ENCODE measurements around the gene MTARC2.
"Not testable (repeated sequence)": the region's sequence is repeated elsewhere in the genome, so short reads cannot be mapped to it uniquely, and the experiment has no call there.

MTARC2 gene

DNA sequence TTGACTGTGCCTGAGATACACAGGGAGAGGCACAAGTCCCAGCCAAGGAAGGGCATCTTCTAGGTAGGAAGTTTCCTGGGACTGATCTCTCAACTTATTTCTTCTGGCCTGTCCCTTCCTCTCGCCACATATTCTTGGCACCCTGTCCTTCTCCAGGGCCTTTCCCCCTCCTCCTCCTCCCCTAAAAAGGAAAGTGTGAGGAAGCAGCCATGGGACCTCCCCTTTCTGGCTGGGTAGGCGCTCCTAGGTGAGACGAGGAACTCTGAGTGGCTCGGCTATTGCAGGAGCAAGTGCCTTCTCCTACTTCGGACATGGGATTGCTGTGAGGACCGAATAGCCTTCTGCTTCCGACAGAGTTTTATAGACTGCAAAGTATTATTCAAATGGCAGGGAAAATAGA lies 15.5 kb upstream of the MTARC2 start:
- no peak for DNase-seq (ENCODE audit: low read depth)

DNA sequence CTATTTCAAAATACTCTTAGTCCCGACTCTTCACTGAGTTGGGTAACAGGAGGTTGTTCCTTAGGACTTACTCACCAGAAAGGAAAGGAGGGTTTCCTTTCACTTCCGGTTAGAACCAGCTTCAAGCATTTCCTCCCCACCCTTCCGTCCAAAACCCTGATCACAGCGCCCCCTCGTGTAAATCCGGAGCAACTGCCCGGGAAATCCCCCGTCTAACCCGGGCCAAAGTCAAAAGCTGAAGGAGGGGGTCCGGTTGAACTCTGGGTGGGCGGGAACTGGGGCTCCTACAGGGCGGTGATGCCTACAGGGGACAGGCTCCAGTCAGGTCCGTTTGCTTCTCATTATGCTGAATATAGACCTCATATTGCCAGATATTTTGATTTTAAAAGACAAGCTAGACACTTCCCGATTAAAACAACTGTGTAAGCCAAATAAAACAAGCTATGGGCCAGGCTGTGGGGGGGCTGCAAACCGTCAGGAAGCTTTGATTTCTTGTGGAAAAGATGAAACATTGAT lies 15.0 kb upstream of the MTARC2 start:
- peak; percentile 51 for DNase-seq (ENCODE audit: low read depth)

DNA sequence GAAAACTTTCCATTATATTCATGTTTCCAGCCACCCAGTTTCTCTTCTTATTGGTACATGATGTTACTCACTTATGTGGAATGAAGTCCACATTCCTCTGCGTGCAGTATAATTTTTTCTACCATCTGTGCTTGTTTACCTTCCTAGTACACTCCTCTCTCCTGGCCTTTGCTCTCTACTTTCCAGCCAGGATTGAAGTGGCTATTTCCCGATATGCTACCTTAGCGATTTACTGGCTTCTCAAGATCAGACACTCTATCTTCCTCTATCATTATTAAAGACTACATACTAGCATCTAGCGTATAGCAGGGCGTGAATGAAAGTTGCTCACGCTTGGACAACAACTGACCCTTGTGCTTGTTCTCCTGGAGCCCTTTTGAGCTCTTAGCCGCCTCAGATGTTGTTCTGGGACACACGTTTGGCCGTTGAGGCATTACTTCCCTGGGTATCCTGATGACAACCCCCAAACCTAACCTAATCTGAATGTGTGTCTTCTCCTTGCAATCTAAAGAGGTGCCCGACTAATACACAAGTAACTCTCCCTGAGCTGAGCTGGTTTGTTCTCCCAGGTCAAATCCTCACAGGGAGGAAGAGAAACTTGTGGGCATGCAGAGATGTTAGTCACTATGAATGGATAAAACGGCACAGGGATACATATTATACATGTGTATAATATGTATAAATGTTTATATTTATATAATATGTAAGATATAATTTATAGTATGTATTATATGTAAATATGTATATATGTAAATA lies 13.4 kb upstream of the MTARC2 start:
- no peak for DNase-seq (ENCODE audit: low read depth)

DNA sequence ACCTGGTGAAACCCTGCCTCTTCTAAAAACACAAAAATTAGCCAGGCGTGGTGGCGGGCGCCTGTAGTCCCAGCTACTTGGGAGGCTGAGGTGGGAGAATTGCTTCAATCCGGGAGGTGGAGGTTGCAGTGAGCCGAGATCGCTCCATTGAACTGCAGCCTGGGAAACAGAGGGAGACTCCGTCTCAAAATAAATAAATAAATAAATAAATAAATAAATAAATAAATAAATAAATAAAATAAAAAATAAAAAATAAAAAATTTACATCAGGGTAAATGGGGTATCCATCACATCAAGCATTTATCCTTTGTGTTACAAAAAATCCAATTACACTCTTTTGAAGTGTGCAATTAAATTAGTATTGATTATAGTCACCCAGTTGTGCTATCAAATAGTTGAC lies 11.8 kb upstream of the MTARC2 start:
- not testable (repeated sequence) for DNase-seq (ENCODE audit: low read depth)

DNA sequence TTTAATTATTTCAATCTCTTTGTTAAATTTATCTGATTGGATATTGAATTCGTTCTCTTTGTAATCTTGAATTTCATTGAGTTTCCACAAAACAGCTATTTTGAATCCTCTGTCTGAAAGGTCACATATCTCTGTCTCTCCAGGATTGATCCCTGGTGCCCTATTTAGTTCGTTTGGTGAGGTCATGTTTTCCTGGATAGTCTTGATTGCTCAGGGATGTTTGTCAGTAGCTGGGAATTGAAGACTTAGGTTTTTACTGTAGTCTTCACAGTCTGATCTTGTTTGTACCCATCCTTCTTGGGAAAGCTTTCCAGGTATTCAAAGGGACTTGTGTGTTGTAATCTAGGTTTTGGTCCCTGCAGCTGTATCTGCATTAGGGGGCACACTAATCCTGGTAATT lies 6.8 kb upstream of the MTARC2 start:
- DNase-seq (ENCODE audit: low read depth), result no peak

DNA sequence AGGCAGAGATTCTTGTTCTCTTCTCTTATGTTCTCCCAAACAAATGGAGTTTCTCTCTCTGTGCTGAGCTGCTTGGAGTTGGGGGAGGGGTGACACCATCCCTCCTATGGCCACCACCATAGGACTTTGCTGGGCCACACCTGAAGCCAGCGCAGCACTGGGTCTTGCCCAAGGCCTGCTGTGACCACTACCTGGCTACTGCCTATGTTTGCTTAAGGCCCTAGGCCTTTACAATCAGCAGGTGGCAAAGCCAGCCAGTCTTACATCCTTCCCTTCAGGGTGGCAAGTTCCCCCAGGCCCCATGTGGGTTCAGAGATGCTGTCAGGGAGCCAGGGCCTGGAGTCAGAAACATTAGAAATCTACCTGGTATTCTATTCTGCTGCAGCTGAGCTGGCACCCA lies 6.3 kb upstream of the MTARC2 start:
- no peak for DNase-seq (ENCODE audit: low read depth)

DNA sequence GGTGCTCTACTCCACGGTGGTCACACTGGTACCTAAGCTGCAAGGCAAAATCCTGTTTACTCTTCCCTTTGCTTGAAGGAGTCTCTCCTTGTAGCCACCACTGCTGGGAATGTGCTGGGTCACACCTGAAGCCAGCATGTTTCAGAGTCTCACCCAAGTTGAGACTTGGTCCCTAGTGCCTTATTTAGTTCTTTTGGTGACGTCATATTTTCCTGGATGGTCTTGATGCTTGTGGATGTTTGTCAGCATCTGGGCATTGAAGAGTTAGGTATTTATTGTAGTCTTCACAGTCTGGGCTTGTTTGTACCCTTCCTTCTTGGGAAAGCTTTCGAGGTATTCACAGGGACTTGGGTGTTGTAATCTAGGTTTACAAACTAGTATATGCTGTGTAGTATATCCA lies 5.6 kb upstream of the MTARC2 start:
- no peak for DNase-seq (ENCODE audit: low read depth)

DNA sequence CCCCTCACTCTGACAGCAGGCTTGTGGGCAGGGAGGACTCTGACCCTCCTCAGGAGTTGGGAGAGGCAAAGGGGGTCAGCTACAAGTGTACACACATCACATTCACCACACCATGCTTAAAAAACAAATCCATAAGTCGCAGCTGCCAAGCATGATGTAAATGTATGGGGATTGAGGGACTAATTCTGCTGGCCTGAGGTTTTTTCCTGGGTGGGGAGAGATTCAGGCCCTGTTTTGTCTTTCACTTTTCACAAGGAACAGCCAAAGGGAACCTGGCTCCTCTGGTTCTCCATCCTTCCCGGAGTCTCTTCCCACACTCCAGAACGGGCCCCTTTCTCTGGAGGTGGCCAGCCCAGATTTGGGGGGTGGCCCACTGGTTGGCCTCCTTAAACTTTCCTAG lies 1.3 kb upstream of the MTARC2 start:
- no peak for DNase-seq (ENCODE audit: low read depth)

DNA sequence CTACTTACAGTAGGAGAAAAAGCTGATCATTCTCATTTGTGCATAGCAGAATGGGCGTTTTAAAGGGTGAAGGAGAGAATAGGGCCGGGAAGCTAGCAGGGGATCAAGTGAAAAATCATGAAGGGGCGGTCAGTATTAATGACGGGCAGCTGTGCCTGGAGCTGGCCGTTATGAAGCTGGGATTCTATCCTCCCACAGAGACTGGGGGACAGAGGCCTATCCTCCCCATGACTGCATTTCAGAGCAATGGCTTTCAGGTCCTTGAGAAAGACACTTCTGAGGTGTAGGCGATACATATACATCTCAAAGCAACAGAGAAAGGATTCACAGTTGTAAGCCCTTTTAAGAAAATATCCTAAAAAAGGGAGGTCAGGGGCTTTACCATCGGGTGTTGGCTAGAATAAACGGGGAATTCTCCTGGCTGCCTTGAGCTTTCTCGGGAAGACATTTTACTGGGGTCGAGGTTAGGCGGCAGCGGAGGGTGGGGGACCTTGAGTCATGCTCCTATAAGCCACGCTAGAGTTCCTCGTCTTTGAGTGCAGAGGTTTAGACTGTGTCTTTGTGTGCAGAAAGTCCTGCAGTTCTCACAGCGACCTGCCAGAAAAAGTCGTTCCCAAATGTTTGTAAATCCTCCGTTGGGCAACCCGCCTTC lies 559 bp upstream of the MTARC2 start:
- no peak for DNase-seq (ENCODE audit: low read depth)

DNA sequence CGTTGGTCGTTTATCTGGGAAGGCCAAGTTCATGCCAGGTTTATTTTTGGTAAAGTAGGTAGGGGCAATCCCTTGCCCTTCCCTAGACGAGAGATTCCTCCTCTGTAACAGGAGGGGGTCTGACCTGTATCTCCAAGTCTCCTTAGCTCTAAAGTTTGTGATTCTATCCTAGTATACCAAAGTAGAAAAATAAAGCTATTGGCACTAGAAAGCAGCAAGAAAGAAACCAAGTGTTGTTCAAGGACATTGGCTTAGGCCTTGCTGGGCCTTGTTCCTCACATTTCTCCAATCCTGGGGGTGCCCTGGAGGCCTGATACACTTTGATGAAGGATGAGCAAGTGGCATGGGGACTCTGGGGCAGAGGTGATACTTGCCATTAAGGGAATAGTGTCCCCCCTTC lies 814 bp downstream of the MTARC2 start:
- no peak for DNase-seq (ENCODE audit: low read depth)

DNA sequence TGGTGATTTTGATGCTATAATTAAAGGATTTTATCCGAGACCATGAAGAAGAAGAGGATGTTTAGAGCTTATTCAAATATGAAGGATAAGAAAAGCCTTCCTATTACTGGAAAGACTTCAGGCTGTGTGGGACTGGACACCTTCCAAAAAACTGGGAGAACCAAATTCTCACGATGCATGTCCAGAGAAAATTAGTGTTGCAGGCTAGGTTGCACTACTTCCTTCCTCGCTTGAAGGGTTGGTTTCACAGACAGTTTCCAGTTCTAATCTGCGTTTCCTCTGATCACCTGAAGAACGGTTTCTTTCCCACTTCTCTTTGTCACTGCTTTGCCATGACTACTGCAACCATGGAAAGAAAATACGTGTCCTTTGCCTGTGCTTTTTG lies 2.0 kb downstream of the MTARC2 start:
- DNase-seq (ENCODE audit: low read depth), result no peak

DNA sequence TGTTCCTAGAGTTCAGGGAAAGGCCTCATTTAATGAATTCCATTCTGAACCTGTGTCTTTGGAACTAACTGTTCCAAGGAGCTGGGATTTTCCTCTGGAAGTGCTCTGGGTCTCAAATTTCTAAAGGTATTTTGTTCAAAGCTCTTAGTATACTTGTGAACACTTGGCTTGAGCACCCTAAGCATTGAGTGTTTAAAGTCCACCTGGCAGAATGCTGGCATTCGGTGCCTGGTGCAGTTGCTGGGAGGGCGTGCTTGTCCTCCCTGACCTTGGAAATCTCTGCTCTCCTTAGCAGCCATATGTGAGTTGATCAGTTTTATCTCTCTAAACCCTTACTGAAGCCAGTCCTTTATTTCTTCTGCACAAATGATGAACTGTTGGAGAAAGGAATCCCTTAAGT lies 3.0 kb downstream of the MTARC2 start:
- no peak for DNase-seq (ENCODE audit: low read depth)

DNA sequence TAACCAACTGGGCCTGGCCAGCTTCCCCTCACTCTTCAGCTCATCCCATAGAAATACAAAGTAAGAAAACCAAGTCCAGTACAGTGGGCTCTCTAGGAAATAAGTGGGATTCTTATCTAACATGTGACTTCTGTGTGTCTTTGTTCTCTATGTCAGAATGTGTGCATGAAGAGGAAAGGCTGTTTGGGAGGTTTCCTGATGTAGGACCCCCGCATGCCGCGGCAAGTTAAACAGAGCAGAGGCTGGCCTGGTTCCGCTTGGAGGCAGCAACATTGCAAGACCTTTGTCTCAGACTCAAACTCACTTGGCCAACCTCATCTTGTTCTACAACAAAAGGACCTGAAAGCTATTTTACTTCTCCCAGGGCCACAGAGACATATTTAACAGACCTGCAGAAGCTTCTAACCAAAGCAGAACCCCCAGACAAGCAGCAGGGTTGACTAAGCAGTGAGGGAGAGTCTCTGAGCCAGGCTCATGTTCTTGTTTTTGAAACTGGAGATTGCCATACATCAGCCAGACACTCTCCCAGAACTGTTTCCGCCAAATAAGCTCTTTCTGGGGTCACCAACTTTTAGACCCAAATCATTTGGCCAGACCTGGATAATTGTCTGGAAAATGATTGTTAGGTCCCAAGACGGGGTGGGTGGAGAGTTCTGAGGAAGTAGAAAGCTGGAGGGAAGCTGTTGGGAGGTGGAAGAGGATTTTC lies 6.2 kb downstream of the MTARC2 start:
- no peak for DNase-seq (ENCODE audit: low read depth)

DNA sequence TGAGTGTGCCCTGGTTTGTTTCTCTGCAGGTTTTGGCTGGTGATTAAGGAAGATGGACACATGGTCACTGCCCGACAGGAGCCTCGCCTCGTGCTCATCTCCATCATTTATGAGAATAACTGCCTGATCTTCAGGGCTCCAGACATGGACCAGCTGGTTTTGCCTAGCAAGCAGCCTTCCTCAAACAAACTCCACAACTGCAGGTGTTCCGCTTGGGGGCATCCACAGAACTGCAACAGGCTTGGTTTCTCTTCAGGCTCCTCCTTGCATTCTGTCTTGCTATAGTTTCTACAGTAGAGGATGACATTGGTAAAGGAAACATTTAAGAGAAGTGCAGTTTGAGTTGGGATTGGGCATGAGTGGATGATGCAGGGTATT lies 6.8 kb downstream of the MTARC2 start:
- no peak for DNase-seq (ENCODE audit: low read depth)

DNA sequence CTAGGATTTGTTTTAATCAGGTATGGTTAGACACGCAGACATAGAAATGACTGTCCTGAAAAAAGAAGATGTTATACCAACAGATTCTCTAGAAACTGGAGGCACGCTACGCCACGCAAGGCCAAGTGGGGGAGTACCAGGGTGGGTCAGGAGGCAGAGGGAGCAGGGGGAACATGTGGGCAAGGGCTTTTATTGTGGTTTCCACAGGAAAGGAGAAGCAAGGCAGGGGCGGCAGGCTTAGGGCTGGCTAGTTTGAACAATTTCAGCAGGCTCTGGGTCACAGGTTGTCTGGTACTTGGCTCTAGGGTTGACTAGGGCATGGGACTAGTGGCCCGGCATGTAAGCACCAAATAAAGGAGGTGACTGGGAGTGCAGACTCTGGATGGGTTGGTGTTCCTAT lies 7.2 kb downstream of the MTARC2 start:
- DNase-seq (ENCODE audit: low read depth), result no peak

DNA sequence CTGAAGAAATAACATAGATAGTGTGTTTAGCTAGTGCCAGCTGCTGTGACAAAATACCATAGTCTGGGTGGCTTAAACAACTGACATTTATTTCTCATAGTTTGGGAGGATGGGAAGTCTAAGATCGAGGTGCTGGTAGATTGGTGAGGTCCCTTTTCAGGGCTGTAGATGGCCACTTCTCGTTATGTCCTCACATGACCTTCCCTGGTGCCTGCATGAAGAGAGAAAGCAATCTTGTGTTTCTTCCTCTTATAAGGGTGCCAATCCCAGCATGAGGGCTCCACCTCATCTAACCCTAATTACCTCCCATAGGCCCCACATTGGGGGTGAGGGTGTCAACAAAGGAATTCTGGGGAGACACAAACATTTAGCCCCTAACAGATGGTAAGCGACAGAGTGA lies 9.3 kb downstream of the MTARC2 start:
- no peak for DNase-seq (ENCODE audit: low read depth)

DNA sequence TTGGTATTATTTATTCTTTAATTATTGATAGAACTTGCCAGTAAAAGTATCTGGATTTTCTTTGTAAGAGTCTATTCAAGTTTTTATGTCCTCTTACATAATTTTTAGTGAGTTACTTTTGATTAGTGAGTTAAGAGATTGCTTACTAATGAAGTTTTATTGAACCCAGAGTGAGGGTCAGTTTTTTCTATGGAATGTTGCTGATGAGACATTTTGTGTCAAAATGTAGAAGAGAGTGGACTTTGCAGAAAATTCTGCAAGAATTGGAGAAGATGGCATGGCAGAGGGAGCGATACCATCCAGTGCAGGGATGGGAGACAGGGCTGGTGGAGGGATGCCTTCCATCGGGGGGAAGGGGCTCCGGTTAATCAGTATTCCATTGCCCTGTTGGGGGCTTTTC lies 11.0 kb downstream of the MTARC2 start:
- no peak for DNase-seq (ENCODE audit: low read depth)

DNA sequence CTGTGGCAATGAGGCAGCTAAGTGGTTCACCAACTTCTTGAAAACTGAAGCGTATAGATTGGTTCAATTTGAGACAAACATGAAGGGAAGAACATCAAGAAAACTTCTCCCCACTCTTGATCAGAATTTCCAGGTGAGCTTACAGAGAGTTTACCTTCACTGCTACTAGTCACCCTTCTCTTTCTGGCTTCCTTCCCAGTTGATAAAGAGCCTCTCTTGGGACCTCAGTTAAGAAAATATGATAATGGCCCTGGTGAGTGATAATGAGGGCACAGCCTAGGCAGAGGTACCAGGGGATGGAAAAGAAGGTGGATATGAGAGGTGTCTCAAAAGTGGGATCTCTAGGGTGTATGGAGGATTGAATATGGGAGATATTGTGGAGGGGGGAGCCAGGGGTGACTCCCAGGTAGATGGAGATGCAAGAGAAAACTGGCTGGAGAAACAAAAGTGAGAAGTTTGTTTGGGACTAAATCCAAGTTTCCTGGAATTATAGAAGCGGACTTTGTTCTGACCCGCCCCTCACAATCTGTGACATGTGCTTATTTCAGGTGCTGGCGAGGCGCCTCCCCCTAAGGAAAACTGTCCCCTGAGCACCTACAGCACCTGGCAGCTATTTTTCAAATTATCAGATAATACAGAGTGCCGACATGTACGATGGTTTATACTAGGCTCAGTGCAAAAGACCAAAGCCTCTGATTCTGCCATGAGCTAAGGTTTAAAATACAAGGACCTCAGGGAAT lies 13.7 kb downstream of the MTARC2 start:
- no peak for DNase-seq (ENCODE audit: low read depth)

DNA sequence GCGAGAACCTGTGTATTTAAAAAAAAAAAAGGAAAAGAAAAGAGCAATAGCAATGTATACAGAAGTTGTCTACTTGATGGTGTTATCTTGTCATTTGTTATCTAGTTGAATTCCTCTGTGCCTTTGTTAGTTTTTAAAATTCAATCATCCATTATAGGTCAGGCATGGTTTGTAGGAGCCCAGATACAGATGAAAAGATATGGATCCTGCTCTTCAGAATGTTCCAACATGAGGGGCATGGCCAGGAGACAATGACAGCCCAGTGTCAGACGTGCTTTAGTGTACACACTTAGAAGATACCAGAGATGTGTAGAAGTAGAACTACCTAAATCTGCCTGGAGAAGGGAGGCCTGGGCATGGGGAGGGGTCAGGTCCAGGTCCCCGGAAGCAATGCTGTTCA lies 16.6 kb downstream of the MTARC2 start:
- no peak for DNase-seq (ENCODE audit: low read depth)

DNA sequence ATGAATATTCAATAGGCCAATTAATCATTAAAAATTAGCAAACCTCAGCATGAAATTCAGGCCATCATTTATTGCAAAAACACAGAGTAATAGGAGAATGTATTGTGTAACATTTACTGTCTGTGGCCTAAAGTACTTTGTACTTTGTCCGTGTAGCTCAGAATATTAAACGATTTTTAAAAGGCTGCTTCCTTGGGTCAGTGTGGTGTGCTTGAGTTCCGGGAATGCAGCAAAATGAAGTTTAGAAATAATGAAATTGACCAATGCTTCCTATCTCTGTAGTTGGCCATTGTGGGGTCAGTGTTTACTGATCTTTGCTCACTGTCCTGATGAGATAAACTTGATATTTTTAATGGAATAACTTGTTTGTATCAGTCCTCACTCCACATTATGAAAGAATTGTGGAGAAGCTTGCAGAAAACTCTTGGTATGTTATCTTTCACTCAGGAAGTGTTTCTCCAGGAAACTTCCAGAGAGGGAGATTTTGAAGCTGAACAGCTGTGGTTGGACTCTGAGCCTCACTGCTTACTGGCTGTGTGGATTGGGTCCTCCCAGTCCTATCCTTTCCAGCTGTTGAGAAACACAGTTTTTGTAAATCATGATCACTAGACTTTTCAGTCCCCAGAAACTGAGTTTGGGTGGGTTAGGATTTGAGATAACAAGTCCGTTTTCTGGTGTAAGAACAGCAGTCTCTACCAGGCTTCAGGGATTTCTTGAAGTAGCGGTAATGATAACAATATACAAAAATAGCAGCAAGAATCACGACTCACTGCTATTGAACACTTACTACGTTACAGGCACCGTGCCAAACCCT lies 19.4 kb downstream of the MTARC2 start:
- DNase-seq (ENCODE audit: low read depth), result no peak

DNA sequence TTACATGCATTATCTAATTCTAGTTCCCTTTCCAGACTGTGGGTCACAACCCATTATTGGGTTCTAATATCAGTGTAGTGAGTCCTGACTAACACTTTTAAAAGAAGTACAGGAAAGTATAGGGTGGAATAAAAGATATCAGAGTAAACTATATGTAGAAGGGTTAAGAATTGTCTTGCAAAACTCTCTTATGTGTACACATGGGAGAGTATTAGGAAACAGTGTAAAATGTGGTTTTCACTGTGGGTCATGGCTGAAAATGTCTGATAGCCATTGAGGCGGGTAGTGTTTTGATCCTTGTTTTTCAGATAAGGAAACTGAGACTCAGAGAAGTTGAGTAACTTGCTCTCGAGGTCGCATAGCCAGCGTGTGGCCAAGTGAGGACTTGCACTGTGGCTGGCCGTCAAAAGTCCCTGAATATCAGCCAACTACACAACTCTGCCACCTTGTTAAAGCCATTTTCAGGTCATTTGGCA lies 20.0 kb downstream of the MTARC2 start:
- DNase-seq (ENCODE audit: low read depth), result no peak

DNA sequence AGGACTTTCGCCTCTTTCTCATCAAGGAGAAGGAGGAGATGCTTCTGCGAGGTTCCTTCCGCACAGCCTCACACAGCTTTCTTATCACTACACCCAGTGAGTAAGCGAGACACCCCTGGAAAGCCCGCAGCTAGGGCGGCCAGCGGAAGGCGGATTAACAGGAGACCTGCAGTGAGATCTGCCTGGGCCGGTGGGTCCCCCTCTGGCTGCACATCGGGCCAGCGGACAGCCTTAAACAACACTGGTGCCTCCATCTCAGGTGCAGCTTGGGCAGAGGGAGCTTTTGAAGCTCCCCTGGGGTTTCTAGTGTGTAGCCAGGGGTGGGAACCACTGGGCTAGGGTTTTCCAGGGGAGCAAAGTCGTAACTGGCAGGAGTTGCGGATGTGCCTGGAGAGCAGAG lies 21.1 kb downstream of the MTARC2 start:
- no peak for DNase-seq (ENCODE audit: low read depth)

Data from stimulated activated CD8-positive, alpha-beta memory T cell treated with anti-CD3 and anti-CD28 coated beads, Interleukin-12 subunit alpha, Interleukin-12 subunit beta, amount 100 ng/mL, for 4 hours (primary cell).